Peyer's patch (tissue), 4 donors: ENCODE data around the gene NEDD4L. TPM values are rescaled to one million over a fixed set of nuclear protein-coding genes. Genes with fewer than 3 reads are reported as not detected.

ENCODE experiments used
- DNase-seq, 3 donors: peaks; one replicate each; pipeline ENCODE4 v3.0.0-alpha.2; 2017 to 2019
- H3K27ac ChIP-seq, 4 donors: fragments of 200-600 bp; sonication (generic); one replicate each; pipeline ENCODE4 v1.5.1; 2016 to 2019
- H3K27me3 ChIP-seq, 2 donors: fragments of 200-600 bp; sonication (generic); one replicate each; pipeline ENCODE4 v1.5.1; 2019
- H3K36me3 ChIP-seq, 3 donors: fragments of 200-600 bp; sonication (generic); one replicate each; pipeline ENCODE4 v1.5.1; 2016 to 2019
- H3K4me1 ChIP-seq, 4 donors: fragments of 200-600 bp; sonication (generic); one replicate each; pipeline ENCODE4 v1.5.1; 2016 to 2019
- H3K4me3 ChIP-seq, 4 donors: fragments of 200-600 bp; sonication (generic); 1 replicate in 3 of 4; 2 replicates in 1 of 4; pipeline ENCODE4 v1.5.1; 2016 to 2019; ENCODE audit warnings: mild to moderate bottlenecking in 1 of 4
- H3K9me3 ChIP-seq, 4 donors: fragments of 200-600 bp; sonication (generic); one replicate each; pipeline ENCODE4 v1.5.1; 2016 to 2019; ENCODE audit warnings: mild to moderate bottlenecking in 1 of 4
- CTCF ChIP-seq, 6 experiments: fragments of 450-650 bp in 4 of 6; fragments of 200-600 bp in 2 of 6; sonication (generic) in 1 of 6; IDR thresholded peaks; one replicate each; pipeline ENCODE4 v1.5.1; 2017 to 2019; ENCODE audit warnings: antibody characterized with exemption in 6 of 6, mild to moderate bottlenecking in 3 of 6, moderate library complexity in 1 of 6
- POLR2A ChIP-seq, 2 donors: fragments of 450-650 bp; IDR thresholded peaks; one replicate each; pipeline ENCODE4 v1.5.1; 2017; ENCODE audit warnings: antibody characterized with exemption in 2 of 2, mild to moderate bottlenecking in 2 of 2, moderate library complexity in 2 of 2
- total RNA-seq, 4 donors: library from RNA; depleted of rRNA; stranded (reverse); fragments of >200 nt; gene quantifications; one replicate each; pipeline ENCODE4 v1.1.0, GENCODE V29; 2016

Gene NEDD4L
- total RNA-seq, 4 donors from 2014 or later = 213 to 312 (median 277) TPM

GRCh38 chr18:58239879-58240278 is 195.9 kb downstream of the NEDD4L start:
- no peaks in the 10 kb centered on the region for H3K36me3 ChIP-seq
- no peaks in the 10 kb centered on the region for H3K9me3 ChIP-seq
- peak in 1 of 2 donors; percentile 12 for TF ChIP-seq POLR2A (IDR thresholded peaks at IDR 0.05)
- no peak for TF ChIP-seq CTCF (IDR thresholded peaks at IDR 0.05)
- H3K27ac ChIP-seq = peak overlapping the region in 1 of 4 donors; percentile 57
- no peak overlapping the region for H3K4me3 ChIP-seq
- DNase-seq = no peak
- H3K27me3 ChIP-seq = no peaks in the 10 kb centered on the region
- H3K4me1 ChIP-seq = peaks cover 0 to 12% (median 6%) of the 10 kb centered on the region in 4 donors

GRCh38 chr18:58241026-58241679 is 197.1 kb downstream of the NEDD4L start:
- TF ChIP-seq POLR2A (IDR thresholded peaks at IDR 0.05) (no peak), CTCF (IDR thresholded peaks at IDR 0.05) (no peak)
- Histone ChIP-seq H3K27me3 (no peaks in the 10 kb centered on the region), H3K27ac (peak overlapping the region in 1 of 4 donors; percentile 88), H3K4me3 (no peak overlapping the region), H3K9me3 (no peaks in the 10 kb centered on the region), H3K36me3 (no peaks in the 10 kb centered on the region), H3K4me1 (peaks cover 0 to 12% (median 6%) of the 10 kb centered on the region in 4 donors)
- DNase-seq = no peak

GRCh38 chr18:58241877-58242276 is 197.9 kb downstream of the NEDD4L start:
- Histone ChIP-seq H3K27ac (peak overlapping the region in 3 of 4 donors; percentile 36 to 88 (median 72)), H3K27me3 (no peaks in the 10 kb centered on the region), H3K9me3 (no peaks in the 10 kb centered on the region), H3K4me1 (peaks cover 0 to 13% (median 6%) of the 10 kb centered on the region in 4 donors), H3K36me3 (no peaks in the 10 kb centered on the region), H3K4me3 (no peak overlapping the region)
- TF ChIP-seq POLR2A (IDR thresholded peaks at IDR 0.05) (no peak), CTCF (IDR thresholded peaks at IDR 0.05) (no peak)
- DNase-seq = no peak

GRCh38 chr18:58242435-58242834 is 198.4 kb downstream of the NEDD4L start:
- H3K27ac ChIP-seq = peak overlapping the region in 3 of 4 donors; percentile 36 to 88 (median 72)

GRCh38 chr18:58242968-58243367 is 198.9 kb downstream of the NEDD4L start:
- H3K27me3 ChIP-seq = no peaks in the 10 kb centered on the region
- no peaks in the 10 kb centered on the region for H3K36me3 ChIP-seq
- H3K9me3 ChIP-seq = no peaks in the 10 kb centered on the region
- H3K27ac ChIP-seq = peak overlapping the region in 3 of 4 donors; percentile 36 to 88 (median 72)
- peak in 1 of 3 donors; percentile 74 for DNase-seq
- peaks cover 0 to 23% (median 6%) of the 10 kb centered on the region in 4 donors for H3K4me1 ChIP-seq
- no peak for TF ChIP-seq POLR2A (IDR thresholded peaks at IDR 0.05)
- TF ChIP-seq CTCF (IDR thresholded peaks at IDR 0.05) = peak in 2 of 6 experiments; percentile 16 to 31
- H3K4me3 ChIP-seq = no peak overlapping the region

More at GRCh38 chr18:58242435-58242834, 198.4 kb downstream of the NEDD4L start:
- H3K4me3 ChIP-seq = no peak overlapping the region
- peaks cover 0 to 19% (median 6%) of the 10 kb centered on the region in 4 donors for H3K4me1 ChIP-seq
- H3K9me3 ChIP-seq = no peaks in the 10 kb centered on the region
- no peak for DNase-seq
- TF ChIP-seq CTCF (IDR thresholded peaks at IDR 0.05) (no peak), POLR2A (IDR thresholded peaks at IDR 0.05) (no peak)
- no peaks in the 10 kb centered on the region for H3K36me3 ChIP-seq
- H3K27me3 ChIP-seq = no peaks in the 10 kb centered on the region
